GM21619 (cell line): ENCODE data around the gene SUPT5H.
A peak's percentile ranks its signal among the peaks of the same experiment; 100 is the strongest.
"Not testable (repeated sequence)": the region's sequence is repeated elsewhere in the genome, so short reads cannot be mapped to it uniquely, and the experiment has no call there.

Source experiments
- ATAC-seq: cut with Tn5 transposase; IDR thresholded peaks from one replicate; pipeline ENCODE4 v1.9.1; 2021; ENCODE audit not compliant: unreplicated experiment

Gene SUPT5H

GRCh38 chr19:39424934-39425333 is 20.4 kb upstream of the SUPT5H start:
- ATAC-seq: no peak

- no peak for ATAC-seq
Observed at GRCh38 chr19:39425744-39426143, 19.6 kb upstream of the SUPT5H start.

- no peak for ATAC-seq
Observed at GRCh38 chr19:39426170-39426569, 19.2 kb upstream of the SUPT5H start.

GRCh38 chr19:39427707-39428106 is 17.7 kb upstream of the SUPT5H start:
- ATAC-seq: no peak

GRCh38 chr19:39428283-39429112 is 16.9 kb upstream of the SUPT5H start:
- ATAC-seq: no peak

- peak; percentile 58 for ATAC-seq
Observed at GRCh38 chr19:39430675-39431593, 14.4 kb upstream of the SUPT5H start.

GRCh38 chr19:39432677-39433025 is 12.7 kb upstream of the SUPT5H start:
- no peak for ATAC-seq

- no peak for ATAC-seq
Observed at GRCh38 chr19:39433480-39434079, 11.8 kb upstream of the SUPT5H start.

- no peak for ATAC-seq
Observed at GRCh38 chr19:39434123-39435076, 11.0 kb upstream of the SUPT5H start.

GRCh38 chr19:39435499-39436349 is 9.7 kb upstream of the SUPT5H start, which contains the start of gene RPS16:
TSS of gene RPS16 (minus strand) at chr19:39435949. CDS start at chr19:39435895, 54 bp downstream.
- ATAC-seq: peak; percentile 65

- no peak for ATAC-seq
Observed at GRCh38 chr19:39436350-39436716, 9.0 kb upstream of the SUPT5H start.

- ATAC-seq: no peak
Observed at GRCh38 chr19:39438270-39438934, 7.0 kb upstream of the SUPT5H start.

GRCh38 chr19:39444598-39445195 is 685 bp upstream of the SUPT5H start:
- ATAC-seq: no peak

GRCh38 chr19:39446365-39447084 is 1.1 kb downstream of the SUPT5H start:
- ATAC-seq: no peak

GRCh38 chr19:39448271-39448670 is 2.9 kb downstream of the SUPT5H start:
- no peak for ATAC-seq

- ATAC-seq: no peak
Observed at GRCh38 chr19:39449116-39449797, 3.9 kb downstream of the SUPT5H start.

GRCh38 chr19:39451257-39451656 is 5.9 kb downstream of the SUPT5H start:
- not testable (repeated sequence) for ATAC-seq
